GM12872 (cell line): Measurements from ENCODE around the gene NPIPB8.
A peak's percentile ranks its signal among the peaks of the same experiment; 100 is the strongest.

ENCODE experiments used
- TF ChIP-seq, protein P1 (sequence below): IDR thresholded peaks from 3 replicates; pipeline ENCODE4 v1.5.1; 2011; ENCODE audit warnings: low read depth, mild to moderate bottlenecking, low read length, moderate library complexity; ENCODE audit not compliant: insufficient read depth

NPIPB8 gene

DNA sequence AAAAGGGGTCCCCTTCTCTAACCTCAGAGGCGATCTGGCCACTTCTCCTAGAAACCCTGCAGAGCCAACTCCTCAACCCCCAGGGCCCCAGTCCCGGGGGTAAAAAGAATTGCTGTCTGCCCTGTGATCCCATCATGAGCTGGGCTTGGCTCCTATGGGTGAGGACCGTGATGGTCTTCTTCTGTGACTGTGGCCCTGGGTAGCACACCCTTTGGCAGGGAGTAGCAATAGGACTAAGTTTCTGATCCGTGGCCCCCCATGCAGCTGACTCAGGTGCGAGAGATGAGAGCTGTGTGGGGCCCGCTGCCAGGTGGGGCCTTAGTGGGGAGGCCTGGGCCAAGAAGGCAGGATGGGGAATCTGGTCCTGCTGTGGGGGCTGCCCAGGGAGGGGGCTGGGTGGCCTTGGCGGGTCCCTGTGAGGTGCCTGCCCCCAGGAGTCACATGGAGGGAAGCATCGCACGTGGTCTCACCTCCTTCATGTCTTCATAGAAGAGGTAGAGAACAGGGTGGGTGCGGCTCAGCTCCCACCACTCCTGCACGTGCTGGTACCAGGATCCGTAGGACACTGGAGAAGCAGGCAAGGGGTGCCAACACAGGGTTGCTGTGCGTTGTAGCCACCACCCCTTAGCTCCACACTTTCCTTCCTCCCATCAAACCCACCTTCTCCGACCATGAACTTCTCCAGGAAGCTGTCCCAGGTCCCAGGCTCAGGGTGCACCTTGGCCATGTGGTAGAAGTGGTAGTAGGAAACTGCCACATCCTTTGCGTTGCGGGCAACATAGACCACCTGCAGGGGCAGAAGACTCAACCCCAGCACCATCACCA, 31.4 kb upstream of the NPIPB8 start:
- TF ChIP-seq, protein P1, sequence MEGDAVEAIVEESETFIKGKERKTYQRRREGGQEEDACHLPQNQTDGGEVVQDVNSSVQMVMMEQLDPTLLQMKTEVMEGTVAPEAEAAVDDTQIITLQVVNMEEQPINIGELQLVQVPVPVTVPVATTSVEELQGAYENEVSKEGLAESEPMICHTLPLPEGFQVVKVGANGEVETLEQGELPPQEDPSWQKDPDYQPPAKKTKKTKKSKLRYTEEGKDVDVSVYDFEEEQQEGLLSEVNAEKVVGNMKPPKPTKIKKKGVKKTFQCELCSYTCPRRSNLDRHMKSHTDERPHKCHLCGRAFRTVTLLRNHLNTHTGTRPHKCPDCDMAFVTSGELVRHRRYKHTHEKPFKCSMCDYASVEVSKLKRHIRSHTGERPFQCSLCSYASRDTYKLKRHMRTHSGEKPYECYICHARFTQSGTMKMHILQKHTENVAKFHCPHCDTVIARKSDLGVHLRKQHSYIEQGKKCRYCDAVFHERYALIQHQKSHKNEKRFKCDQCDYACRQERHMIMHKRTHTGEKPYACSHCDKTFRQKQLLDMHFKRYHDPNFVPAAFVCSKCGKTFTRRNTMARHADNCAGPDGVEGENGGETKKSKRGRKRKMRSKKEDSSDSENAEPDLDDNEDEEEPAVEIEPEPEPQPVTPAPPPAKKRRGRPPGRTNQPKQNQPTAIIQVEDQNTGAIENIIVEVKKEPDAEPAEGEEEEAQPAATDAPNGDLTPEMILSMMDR = no peak

DNA sequence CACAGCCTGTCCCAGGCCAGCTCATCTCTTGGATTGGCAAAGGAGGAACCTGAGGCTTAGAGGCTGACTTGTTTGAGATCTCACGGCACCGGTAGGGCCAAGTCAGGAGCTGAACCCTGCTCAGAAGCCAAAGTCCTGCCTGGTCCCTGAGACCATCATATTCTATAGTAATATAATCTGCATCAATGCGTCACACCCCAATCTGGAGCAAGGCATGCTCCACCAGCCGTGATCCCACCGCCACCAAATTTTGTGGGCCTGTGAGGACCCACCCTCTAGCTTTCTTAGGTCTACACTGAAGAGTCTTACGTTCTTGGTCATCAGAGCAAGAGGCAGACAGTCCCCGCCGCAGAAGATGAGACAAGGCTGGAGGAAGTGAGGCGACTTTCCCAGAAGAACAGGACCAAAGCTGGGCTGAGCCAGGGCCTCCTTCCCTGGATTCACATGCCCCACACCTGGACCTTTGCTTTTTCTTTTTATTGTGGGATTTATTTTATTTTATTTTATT, 30.7 kb upstream of the NPIPB8 start:
- TF ChIP-seq, protein P1 = no peak

DNA sequence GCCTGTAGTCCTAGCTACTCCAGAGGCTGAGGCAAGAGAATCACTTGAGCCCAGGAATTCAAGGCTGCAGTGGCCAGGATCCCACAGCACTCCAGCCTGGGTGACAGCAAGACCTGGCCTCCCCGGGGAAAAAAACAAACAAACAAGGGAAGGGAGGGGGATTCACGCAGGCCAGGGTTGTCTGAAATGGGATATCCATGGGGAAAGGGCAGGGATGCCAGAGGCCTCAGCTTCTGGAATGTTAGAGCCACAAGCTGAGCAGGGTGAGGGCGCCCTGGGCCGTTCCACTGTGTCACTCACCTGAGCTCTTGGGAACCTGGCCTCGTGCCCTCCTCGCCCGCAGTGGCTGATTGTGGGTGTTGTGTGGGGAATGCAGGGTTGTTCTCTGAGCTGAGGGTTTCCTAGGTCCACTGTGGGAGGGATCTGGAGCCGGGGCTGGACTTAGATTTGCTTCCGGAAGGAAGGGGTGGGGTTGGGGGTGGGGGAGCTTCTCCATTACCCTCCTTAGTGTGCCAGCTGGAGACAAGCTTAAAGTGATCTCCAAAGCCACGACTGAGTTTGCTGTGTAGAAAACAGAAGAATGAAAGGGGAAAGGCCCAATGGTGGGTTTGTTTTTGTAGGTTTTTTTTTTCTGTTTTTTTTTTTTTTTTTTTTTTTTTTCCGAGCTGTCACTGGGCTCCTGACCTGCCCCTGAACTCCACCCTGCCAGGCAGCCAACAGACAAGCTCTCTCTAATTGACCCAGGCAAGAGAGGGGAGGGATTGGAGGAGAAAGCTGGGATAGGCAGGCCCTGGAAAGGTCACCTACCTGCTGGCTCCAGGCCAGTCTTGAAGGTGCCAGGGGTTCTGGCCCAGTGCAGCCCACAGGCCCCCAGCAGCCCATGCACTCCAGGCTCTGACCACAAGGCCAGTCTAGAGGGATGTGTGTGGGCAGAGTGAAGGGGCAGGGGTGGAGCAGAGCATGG, 28.0 kb upstream of the NPIPB8 start, which contains the start of gene SULT1A1:
SULT1A1 (minus strand) TSS at position 414 of the 964 bp plus-strand sequence. CDS start 1,189 bp downstream, outside the sequence.
- TF ChIP-seq, protein P1 = no peak

DNA sequence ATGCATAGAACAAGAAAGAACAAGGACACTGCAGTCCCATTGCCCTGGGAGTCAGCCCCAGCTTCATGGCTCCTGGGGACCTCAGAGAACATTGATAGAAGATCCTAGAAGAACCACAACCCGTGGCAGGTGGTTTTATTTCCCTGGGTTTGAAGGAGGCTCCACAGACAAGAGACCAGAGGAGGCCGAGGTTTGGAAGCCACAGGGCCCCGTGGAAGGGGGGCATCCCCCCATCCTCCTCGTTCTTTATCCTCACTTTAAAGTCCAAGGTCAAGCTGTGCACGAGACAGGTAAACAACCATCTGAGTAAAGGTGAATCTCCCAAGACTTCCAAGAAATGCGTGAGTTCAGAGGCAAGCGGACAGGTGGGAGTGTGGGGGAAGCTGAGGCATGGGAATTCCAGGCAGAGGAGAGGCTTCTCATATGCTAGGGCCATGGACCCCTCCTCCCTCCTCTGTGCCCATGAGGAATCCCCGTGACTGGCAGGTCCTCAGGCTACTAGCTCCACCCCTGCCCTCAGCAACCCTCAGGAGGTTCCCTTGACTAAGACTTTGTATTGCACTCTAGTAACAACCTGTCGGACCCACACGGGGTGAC, 27.2 kb upstream of the NPIPB8 start:
- TF ChIP-seq, protein P1 = no peak

DNA sequence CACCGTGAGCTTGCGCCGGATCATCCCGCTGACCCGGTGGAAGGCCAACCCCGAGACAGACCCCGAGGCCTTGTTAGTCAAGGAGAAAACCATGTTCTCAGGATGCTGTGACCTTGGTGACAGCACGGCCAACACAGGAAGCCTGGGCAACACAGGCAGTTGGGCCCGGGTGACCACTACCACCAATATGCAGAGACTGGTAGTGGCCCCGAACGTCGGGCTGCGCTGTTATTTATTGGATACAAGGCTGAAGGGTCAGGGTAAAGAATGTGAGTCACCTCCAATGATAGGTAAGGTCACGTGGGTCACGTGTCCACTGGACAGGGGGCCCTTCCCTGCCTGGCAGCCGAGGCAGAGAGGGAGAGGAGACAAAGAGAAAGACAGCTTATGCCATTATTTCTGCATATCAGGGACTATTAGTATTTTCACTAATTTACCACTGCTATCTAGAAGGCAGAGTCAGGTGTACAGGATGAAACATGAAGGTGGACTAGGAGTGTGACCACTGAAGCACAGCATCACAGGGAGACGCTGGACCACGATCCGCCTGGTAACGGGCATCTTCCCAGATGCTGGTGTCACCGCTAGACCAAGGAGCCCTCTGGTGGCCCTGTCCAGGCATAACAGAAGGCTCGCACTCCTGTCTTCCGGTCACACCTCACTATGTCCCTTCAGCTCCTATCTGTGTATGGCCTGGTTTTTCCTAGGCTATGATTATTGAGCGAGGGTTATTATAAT, 22.2 kb upstream of the NPIPB8 start:
- TF ChIP-seq, protein P1 = peak; percentile 70

DNA sequence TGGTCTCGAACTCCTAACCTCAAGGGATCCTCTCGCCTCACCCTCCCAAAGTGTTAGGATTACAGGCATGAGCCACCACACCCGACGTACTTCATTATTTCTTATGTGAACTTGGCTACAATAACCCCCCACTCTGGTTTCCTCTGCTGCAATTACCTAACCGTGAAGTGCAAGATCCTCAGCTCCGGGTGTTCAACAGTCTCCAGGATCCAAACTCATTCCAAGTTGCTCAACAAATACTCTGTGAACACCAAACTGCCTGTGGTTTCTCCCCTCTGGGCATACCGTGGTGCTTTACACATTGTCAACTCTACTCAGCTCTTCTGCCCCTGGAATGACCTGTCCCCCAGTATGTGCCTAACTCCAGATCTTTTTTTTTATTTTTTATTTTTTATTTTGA, 21.2 kb upstream of the NPIPB8 start:
- TF ChIP-seq, protein P1 = no peak
